Fibroblast of lung (primary cell): ENCODE measurements around the gene NUP62. TPM values are rescaled to one million over a fixed set of nuclear protein-coding genes. Genes with fewer than 3 reads are reported as not detected.
A peak's percentile ranks its signal among the peaks of the same experiment; 100 is the strongest.

ENCODE experiments used
- DNase-seq, 2 donors: peaks; one replicate each; pipeline versions ENCODE4 v3.0.0 to v3.0.0-alpha.2; 2010; ENCODE audit warnings: low read depth in 2 of 2
- H2AFZ ChIP-seq: 2 replicates; pipeline ENCODE4 v1.5.1; 2012; ENCODE audit warnings: low read length, control low read depth, inconsistent platforms
- H3K27ac ChIP-seq: 2 replicates; pipeline ENCODE4 v1.5.1; 2011; ENCODE audit warnings: low read length, control low read depth; ENCODE audit not compliant: insufficient read depth
- H3K27me3 ChIP-seq: 2 replicates; pipeline ENCODE4 v1.5.1; 2011; ENCODE audit warnings: mild to moderate bottlenecking, low read length; ENCODE audit not compliant: control insufficient read depth, insufficient read depth
- H3K36me3 ChIP-seq: 2 replicates; pipeline ENCODE4 v1.5.1; 2011; ENCODE audit warnings: low read length; ENCODE audit not compliant: control insufficient read depth, insufficient read depth
- H3K4me1 ChIP-seq: 2 replicates; pipeline ENCODE4 v1.5.1; 2011; ENCODE audit warnings: low read length; ENCODE audit not compliant: control insufficient read depth, insufficient read depth; ENCODE audit errors: extremely low read depth
- H3K4me2 ChIP-seq: 2 replicates; pipeline ENCODE4 v1.5.1; 2011; ENCODE audit warnings: low read length, control low read depth; ENCODE audit not compliant: insufficient read depth; ENCODE audit errors: extremely low read depth
- H3K4me3 ChIP-seq, 4 experiments: fragments of 200-600 bp in 1 of 4; sonication (generic) in 1 of 4; replicated peaks in 1 of 4; 2 replicates each; pipeline ENCODE4 v1.5.1; 2011 to 2016; ENCODE audit warnings: low read length in 4 of 4, low read depth in 3 of 4, mild to moderate bottlenecking in 3 of 4, control low read depth in 2 of 4, inconsistent platforms in 1 of 4, mixed read lengths in 1 of 4; ENCODE audit not compliant: insufficient read depth in 1 of 4; ENCODE audit errors: control extremely low read depth in 1 of 4
- H3K79me2 ChIP-seq: 2 replicates; pipeline ENCODE4 v1.5.1; 2012; ENCODE audit warnings: mild to moderate bottlenecking, low read length, inconsistent platforms; ENCODE audit not compliant: control insufficient read depth, insufficient read depth
- H3K9ac ChIP-seq: 2 replicates; pipeline ENCODE4 v1.5.1; 2011; ENCODE audit warnings: mild to moderate bottlenecking, low read length, control low read depth; ENCODE audit not compliant: insufficient read depth
- H3K9me3 ChIP-seq: 2 replicates; pipeline ENCODE4 v1.5.1; 2012; ENCODE audit warnings: low read depth, low read length; ENCODE audit not compliant: control insufficient read depth, insufficient read depth
- H4K20me1 ChIP-seq: 2 replicates; pipeline ENCODE4 v1.5.1; 2011; ENCODE audit warnings: low read length; ENCODE audit not compliant: control insufficient read depth, insufficient read depth; ENCODE audit errors: extremely low read depth
- EZH2 ChIP-seq: IDR thresholded peaks from 2 replicates; pipeline ENCODE4 v1.5.1; 2012; ENCODE audit warnings: low read length, control low read depth, mild to moderate bottlenecking; ENCODE audit errors: missing control alignments
- polyA plus RNA-seq, 2 donors: library from polyadenylated mRNA; depleted of rRNA in 1 of 2; stranded (reverse) in 1 of 2; unstranded in 1 of 2; fragments of >200 nt; gene quantifications; 2 replicates each; pipeline ENCODE4 v1.2.1, GENCODE V29; 2011 to 2012; ENCODE audit warnings: missing spikeins in 1 of 2
- total RNA-seq: library from RNA; depleted of rRNA; stranded (reverse); fragments of >200 nt; gene quantifications from 2 replicates; pipeline ENCODE4 v1.2.1, GENCODE V29; 2014
- TF ChIP-seq, protein P1 (sequence below), 2 donors: IDR thresholded peaks in 1 of 2; conservative IDR thresholded peaks in 1 of 2; 1 replicate in 1 of 2; 2 replicates in 1 of 2; pipeline ENCODE4 v1.5.1; 2011 to 2012; ENCODE audit warnings: low read length in 2 of 2, control low read depth in 1 of 2, inconsistent platforms in 1 of 2, low read depth in 1 of 2, mild to moderate bottlenecking in 1 of 2

The NUP62 gene
- total and polyA plus RNA-seq, 2 donors (not counting 1 experiment from before 2014, with no cell fraction given) = 8.9 to 20.8 TPM

DNA sequence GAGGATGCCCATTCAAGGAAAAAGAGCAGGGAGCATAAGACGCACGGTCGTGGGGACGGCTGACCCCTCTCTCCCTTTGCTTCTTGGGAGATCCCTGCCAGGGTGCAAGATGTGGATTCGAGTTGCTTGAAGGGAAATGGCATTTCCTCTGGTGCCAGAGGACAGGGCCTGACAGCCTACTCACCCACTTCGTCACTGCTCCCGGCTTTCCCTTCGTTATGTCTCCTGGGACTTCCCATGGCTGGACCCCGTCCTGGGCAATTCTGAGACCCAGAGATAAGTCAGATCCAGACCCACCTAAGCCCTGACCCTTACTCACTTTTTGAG lies 50.6 kb downstream of the NUP62 start:
- H3K27ac ChIP-seq = peak overlapping the region; percentile 94
- peak overlapping the region; percentile 85 to 98 (median 92) for H3K4me3 ChIP-seq
- DNase-seq = no peak
- peaks cover 40% of the 10 kb centered on the region for H3K36me3 ChIP-seq
- TF ChIP-seq, protein P1, sequence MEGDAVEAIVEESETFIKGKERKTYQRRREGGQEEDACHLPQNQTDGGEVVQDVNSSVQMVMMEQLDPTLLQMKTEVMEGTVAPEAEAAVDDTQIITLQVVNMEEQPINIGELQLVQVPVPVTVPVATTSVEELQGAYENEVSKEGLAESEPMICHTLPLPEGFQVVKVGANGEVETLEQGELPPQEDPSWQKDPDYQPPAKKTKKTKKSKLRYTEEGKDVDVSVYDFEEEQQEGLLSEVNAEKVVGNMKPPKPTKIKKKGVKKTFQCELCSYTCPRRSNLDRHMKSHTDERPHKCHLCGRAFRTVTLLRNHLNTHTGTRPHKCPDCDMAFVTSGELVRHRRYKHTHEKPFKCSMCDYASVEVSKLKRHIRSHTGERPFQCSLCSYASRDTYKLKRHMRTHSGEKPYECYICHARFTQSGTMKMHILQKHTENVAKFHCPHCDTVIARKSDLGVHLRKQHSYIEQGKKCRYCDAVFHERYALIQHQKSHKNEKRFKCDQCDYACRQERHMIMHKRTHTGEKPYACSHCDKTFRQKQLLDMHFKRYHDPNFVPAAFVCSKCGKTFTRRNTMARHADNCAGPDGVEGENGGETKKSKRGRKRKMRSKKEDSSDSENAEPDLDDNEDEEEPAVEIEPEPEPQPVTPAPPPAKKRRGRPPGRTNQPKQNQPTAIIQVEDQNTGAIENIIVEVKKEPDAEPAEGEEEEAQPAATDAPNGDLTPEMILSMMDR (conservative IDR thresholded peaks at IDR 0.05 in 1 of 2, IDR thresholded peaks at IDR 0.05 in 1 of 2; ENCODE audit: low read depth in 1 of 2, low read length in 2 of 2) = no peak
- TF ChIP-seq EZH2 = no peak
- no peak overlapping the region for H2AFZ ChIP-seq
- H4K20me1 ChIP-seq = no peaks in the 10 kb centered on the region
- no peaks in the 10 kb centered on the region for H3K9me3 ChIP-seq
- H3K27me3 ChIP-seq = no peaks in the 10 kb centered on the region
- H3K4me1 ChIP-seq = peaks cover 4% of the 10 kb centered on the region
- H3K79me2 ChIP-seq = peaks cover 22% of the 10 kb centered on the region
- peak overlapping the region; percentile 93 for H3K4me2 ChIP-seq
- peak overlapping the region; percentile 98 for H3K9ac ChIP-seq

GRCh38 chr19:49877879-49878743 lies 51.2 kb downstream of the NUP62 start:
- H3K79me2 ChIP-seq = peaks cover 22% of the 10 kb centered on the region
- no peaks in the 10 kb centered on the region for H3K9me3 ChIP-seq
- no peaks in the 10 kb centered on the region for H4K20me1 ChIP-seq
- H3K36me3 ChIP-seq = peaks cover 36% of the 10 kb centered on the region
- H3K9ac ChIP-seq = peak overlapping the region; percentile 98
- peak overlapping the region; percentile 94 for H3K27ac ChIP-seq
- DNase-seq = peak; percentile 95 to 97
- TF ChIP-seq EZH2 = no peak
- TF ChIP-seq, protein P1 (conservative IDR thresholded peaks at IDR 0.05 in 1 of 2, IDR thresholded peaks at IDR 0.05 in 1 of 2; ENCODE audit: low read depth in 1 of 2, low read length in 2 of 2) = no peak
- no peaks in the 10 kb centered on the region for H3K27me3 ChIP-seq
- H3K4me2 ChIP-seq = peak overlapping the region; percentile 93
- H2AFZ ChIP-seq = peak overlapping the region; percentile 93
- H3K4me1 ChIP-seq = peaks cover 4% of the 10 kb centered on the region
- peak overlapping the region; percentile 85 to 98 (median 92) for H3K4me3 ChIP-seq

DNA sequence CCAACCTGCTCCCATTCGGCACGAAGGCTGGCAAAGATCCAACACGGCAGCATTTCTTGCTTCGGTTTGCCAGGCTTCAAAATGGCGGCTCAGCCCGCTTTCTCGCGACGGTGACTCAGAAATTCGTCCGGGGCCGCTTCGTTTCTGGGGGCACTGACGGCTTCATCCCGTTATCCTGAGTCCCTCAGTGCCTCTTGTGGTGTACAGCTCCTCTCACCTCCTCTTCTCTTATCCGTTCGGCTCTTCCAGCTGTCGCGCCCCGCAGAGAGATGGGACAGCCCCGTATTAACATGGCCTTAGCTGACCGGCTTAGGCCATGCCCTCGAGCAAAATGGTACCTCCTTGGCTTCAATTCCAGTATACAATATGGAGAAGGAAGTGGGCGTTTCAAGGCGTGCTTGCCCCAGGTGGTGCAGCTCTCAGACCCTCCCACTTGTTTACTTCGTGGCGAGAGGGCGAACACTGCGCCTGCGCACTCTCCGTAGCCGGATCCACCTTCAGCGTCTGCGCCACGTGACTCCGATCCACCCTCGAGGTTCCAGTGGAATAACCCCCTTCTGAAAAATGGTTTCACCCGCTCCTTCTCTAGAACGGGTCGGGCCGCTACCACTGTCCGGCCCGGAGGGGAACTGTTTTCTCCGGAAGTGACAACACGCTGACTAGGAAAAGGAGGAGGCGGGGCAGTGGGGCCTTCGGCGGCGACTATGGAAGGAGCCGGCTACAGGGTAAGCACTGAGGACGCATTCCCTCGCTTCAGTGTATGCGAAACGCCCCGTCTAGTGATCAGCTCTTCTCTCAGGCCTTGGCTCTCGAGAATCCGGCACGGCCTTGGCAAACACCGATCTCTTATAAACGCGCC lies 52.1 kb downstream of the NUP62 start, which contains the start of the genes AKT1S1 and TBC1D17:
TSS of gene AKT1S1 (minus strand) at position 336 of the 859 bp plus-strand sequence. CDS start 4,060 bp downstream, outside the sequence.
TSS of gene TBC1D17 (plus strand) at position 683 of the 859 bp plus-strand sequence. CDS start at position 705, 22 bp downstream.
- DNase-seq = peak; percentile 100
- H3K27ac ChIP-seq = peak within 1 kb of the TSS; percentile 94
- TF ChIP-seq EZH2 = no peak
- peak within 1 kb of the TSS; percentile 85 to 98 (median 92) for H3K4me3 ChIP-seq
- peak within 1 kb of the TSS; percentile 93 for H2AFZ ChIP-seq
- H3K9ac ChIP-seq = peak within 1 kb of the TSS; percentile 98
- peaks cover 22% of the 10 kb centered on the region for H3K79me2 ChIP-seq
- H3K4me1 ChIP-seq = peaks cover 4% of the 10 kb centered on the region
- H3K27me3 ChIP-seq = no peaks in the 10 kb centered on the region
- H4K20me1 ChIP-seq = no peaks in the 10 kb centered on the region
- no peaks in the 10 kb centered on the region for H3K9me3 ChIP-seq
- peak within 1 kb of the TSS; percentile 93 for H3K4me2 ChIP-seq
- H3K36me3 ChIP-seq = peaks cover 28% of the 10 kb centered on the region
